ENCODE results near the gene LRRC61.
"Not testable (repeated sequence)": the region's sequence is repeated elsewhere in the genome, so short reads cannot be mapped to it uniquely, and the experiment has no call there.

LRRC61 gene

DNA sequence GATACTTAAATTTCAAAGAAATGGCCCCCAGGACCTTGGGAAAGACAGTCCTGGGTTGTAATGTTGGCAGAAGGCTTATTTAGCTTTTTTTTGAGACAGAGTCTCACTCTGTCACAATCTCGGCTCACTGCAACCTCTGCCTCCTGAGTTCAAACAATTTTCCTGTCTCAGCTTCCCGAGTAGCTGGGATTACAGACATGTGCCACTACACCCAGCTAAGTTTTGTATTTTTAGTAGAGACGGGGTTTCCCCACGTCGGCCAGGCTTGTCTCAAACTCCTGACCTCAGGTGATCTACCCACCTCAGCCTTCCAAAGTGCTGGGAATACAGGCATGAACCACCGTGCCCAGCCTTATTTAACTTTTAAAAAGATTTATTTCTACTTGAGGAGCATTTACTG lies 62.7 kb downstream of the LRRC61 start:
- not testable (repeated sequence) for DNase-seq
